Measurements from ENCODE around the gene MEG3. TPM values are rescaled to one million over a fixed set of nuclear protein-coding genes. Genes with fewer than 3 reads are reported as not detected.

MEG3 gene
- total and polyA plus RNA-seq, 8 donors: 15.9 to 398 (median 329) TPM

- no peak for ATAC-seq
- peaks cover 0 to 9% of the 10 kb centered on the region in 2 donors for H3K4me1 ChIP-seq
Observed at GRCh38 chr14:100903134-100903468, 77.2 kb downstream of the MEG3 start.

GRCh38 chr14:100903672-100904185, 77.8 kb downstream of the MEG3 start, which contains the start of gene RTL1:
Gene RTL1 (minus strand): TSS chr14:100903722. CDS start chr14:100884788, 18,934 bp downstream.
- H3K36me3 ChIP-seq: no peaks in the 10 kb centered on the region
- H3K4me3 ChIP-seq: no peak within 1 kb of the TSS
- intact Hi-C loops (cut with DNase I): no loop called here
- DNase-seq (peak in 1 of 4 donors; percentile 19), ATAC-seq (no peak)
- no peak for TF ChIP-seq CTCF (IDR thresholded peaks at IDR 0.05)
- H3K4me1 ChIP-seq: peaks cover 0 to 9% of the 10 kb centered on the region in 2 donors
- H3K27me3 ChIP-seq: peaks cover 24 to 87% of the 10 kb centered on the region in 2 donors
- H3K27ac ChIP-seq: no peak within 1 kb of the TSS
- no peaks in the 10 kb centered on the region for H3K9me3 ChIP-seq

More at GRCh38 chr14:100903134-100903468, 77.2 kb downstream of the MEG3 start:
- Histone ChIP-seq H3K27ac (no peak overlapping the region), H3K27me3 (peaks cover 24 to 93% of the 10 kb centered on the region in 2 donors), H3K9me3 (no peaks in the 10 kb centered on the region), H3K36me3 (no peaks in the 10 kb centered on the region), H3K4me3 (no peak overlapping the region)
- intact Hi-C loops (cut with DNase I): no loop called here
- DNase-seq: peak in 1 of 4 donors; percentile 10
- no peak for TF ChIP-seq CTCF (IDR thresholded peaks at IDR 0.05)

- Histone ChIP-seq H3K27me3 (peaks cover 23 to 79% of the 10 kb centered on the region in 2 donors), H3K27ac (no peak overlapping the region), H3K4me3 (no peak overlapping the region), H3K36me3 (no peaks in the 10 kb centered on the region), H3K9me3 (no peaks in the 10 kb centered on the region), H3K4me1 (peaks cover 0 to 9% of the 10 kb centered on the region in 2 donors)
- no peak for TF ChIP-seq CTCF (IDR thresholded peaks at IDR 0.05)
- intact Hi-C loops (cut with DNase I): no loop called here
- ATAC-seq (no peak), DNase-seq (peak in 2 of 4 donors; percentile 29 to 48)
Observed at GRCh38 chr14:100904307-100905087, 78.6 kb downstream of the MEG3 start.

GRCh38 chr14:100905166-100905565, 79.2 kb downstream of the MEG3 start:
- Histone ChIP-seq H3K27ac (no peak overlapping the region), H3K27me3 (peaks cover 16 to 72% of the 10 kb centered on the region in 2 donors), H3K36me3 (no peaks in the 10 kb centered on the region), H3K4me3 (no peak overlapping the region), H3K9me3 (no peaks in the 10 kb centered on the region), H3K4me1 (peaks cover 0 to 5% of the 10 kb centered on the region in 2 donors)
- intact Hi-C loops (cut with DNase I): no loop called here
- no peak for ATAC-seq
- peak in 1 of 4 donors; percentile 24 for DNase-seq
- no peak for TF ChIP-seq CTCF (IDR thresholded peaks at IDR 0.05)

GRCh38 chr14:100906420-100906819, 80.5 kb downstream of the MEG3 start:
- no peak overlapping the region for H3K4me3 ChIP-seq
- no peak overlapping the region for H3K27ac ChIP-seq
- H3K4me1 ChIP-seq: no peaks in the 10 kb centered on the region
- peaks cover 15 to 63% of the 10 kb centered on the region in 2 donors for H3K27me3 ChIP-seq
- intact Hi-C loops (cut with DNase I): no loop called here
- DNase-seq (no peak), ATAC-seq (no peak)
- no peak for TF ChIP-seq CTCF (IDR thresholded peaks at IDR 0.05)
- no peaks in the 10 kb centered on the region for H3K36me3 ChIP-seq
- H3K9me3 ChIP-seq: no peaks in the 10 kb centered on the region
